ENCODE data around the gene NRM. TPM values are rescaled to one million over a fixed set of nuclear protein-coding genes. Genes with fewer than 3 reads are reported as not detected.
A peak's percentile ranks its signal among the peaks of the same experiment; 100 is the strongest.
"Not testable (repeated sequence)": the region's sequence is repeated elsewhere in the genome, so short reads cannot be mapped to it uniquely, and the experiment has no call there.

Gene NRM
- polyA plus RNA-seq, 3 donors = 32.5 to 33.4 (median 33.0) TPM

GRCh38 chr6:30676660-30677285 is 14.0 kb downstream of the NRM start:
- no peak for DNase-seq (ENCODE audit: low read depth in 3 of 3, low spot score in 2 of 3)

- peak; percentile 96 to 98 (median 97) for DNase-seq (ENCODE audit: low read depth in 3 of 3, low spot score in 2 of 3)
These were observed 18.1 kb downstream of the NRM start, which contains the start of gene DHX16 for GRCh38 chr6:30672445-30673253. Gene DHX16, minus strand, starts transcription at chr6:30673006. Its CDS starts 165 bp downstream, at chr6:30672841.

DNA sequence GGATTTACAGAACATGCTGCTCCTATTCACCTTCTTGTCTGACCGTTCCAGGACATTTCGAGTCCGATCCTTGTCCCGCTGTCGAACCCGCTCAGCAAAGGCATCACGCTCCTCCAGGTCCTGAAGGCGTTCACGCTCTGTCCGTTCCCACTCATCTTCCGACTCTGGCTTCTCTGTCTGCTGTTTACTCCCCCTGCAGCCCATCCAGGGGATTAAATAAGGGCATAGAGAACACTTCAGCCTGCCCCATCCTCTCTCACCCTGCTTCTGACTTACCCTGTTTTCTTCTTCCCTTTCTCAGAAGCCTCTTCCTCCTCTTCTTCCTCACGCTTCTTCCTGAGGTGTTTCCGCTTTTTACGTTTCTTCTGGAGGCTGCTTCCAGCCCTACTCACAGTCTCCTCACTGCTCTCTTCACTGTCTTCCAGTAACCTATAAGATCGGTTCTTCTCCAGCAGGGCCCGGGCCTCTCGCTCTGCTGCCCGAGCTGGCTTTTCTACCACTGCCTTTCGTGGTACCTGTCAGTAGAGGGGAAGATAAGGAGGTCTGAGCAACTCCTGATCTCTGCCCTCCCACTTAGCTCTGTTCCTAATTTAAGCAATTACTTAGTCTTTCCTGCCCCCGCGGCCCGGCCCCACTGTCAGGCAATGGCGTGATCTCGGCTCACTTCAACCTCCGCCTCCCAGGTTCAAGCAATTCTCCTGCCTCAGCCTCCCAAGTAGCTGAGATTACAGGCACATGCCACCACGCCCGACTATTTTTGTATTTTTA is 19.8 kb downstream of the NRM start:
- DNase-seq (ENCODE audit: low read depth in 3 of 3, low spot score in 2 of 3) = no peak

- DNase-seq (ENCODE audit: low read depth in 3 of 3, low spot score in 2 of 3) = not testable (repeated sequence)
These were observed 24.5 kb downstream of the NRM start for GRCh38 chr6:30666300-30666699.

DNA sequence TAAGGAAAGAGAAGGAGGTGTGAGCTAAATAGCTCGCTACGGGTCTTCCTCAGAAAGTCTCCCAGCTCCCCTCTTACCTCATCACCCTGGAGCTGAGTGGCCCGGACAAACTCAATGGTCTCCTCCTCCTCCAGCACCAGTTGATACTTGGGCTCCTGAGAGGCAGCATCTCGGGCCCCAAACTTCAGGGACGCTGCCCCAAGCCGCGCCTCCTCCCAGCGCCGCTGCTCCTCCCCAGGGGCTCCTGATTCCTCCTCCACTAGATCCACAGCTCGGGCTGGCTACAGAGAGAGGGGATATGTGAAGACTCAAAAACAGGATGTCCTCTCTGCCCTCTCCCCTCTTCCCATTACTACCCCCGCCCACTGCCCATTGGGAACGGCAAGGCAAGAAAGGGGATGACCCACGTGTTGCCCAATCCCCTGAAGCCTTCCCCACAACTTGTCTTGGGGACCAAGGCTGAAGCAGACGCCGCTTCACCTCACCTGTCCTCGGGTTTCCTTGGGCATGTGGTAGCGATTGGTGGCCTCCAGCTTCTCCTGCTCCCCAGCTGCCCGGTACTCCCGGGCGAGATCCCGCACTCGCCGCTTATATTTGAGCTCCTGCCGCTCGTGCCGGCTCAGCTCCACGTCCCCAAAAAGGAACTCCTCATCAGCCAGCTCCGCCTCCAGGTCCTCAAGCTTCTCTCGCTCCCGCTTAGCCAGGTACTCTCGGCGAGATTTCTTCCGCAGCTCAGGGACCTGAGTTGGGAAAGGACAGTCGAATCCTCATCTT is 25.6 kb downstream of the NRM start:
- no peak for DNase-seq (ENCODE audit: low read depth in 3 of 3, low spot score in 2 of 3)

- DNase-seq (ENCODE audit: low read depth in 3 of 3, low spot score in 2 of 3) = not testable (repeated sequence)
These were observed 32.9 kb downstream of the NRM start for GRCh38 chr6:30657922-30658321.

DNA sequence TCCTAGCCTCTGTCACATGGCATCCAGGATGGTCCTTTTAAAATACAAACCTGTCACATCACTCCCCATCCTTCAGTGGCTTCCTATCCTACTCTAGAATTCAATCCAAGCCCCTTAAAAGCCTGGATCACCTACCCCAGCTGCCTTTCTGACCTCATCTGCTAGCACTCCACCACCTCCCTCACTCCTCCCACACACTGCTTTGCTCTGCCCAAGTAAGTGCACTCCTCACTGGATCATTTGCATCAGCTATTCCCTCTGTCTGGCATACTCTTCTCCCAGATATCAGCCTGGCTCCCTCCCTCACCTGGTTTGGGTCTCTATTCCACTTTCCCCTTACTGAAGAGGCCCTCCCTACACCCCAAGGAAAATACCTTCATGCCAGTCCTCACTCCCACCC is 33.3 kb downstream of the NRM start:
- no peak for DNase-seq (ENCODE audit: low read depth in 3 of 3, low spot score in 2 of 3)

GRCh38 chr6:30656513-30656912 is 34.3 kb downstream of the NRM start:
- no peak for DNase-seq (ENCODE audit: low read depth in 3 of 3, low spot score in 2 of 3)

GRCh38 chr6:30655743-30656094 is 35.1 kb downstream of the NRM start:
- DNase-seq (ENCODE audit: low read depth in 3 of 3, low spot score in 2 of 3) = no peak

DNA sequence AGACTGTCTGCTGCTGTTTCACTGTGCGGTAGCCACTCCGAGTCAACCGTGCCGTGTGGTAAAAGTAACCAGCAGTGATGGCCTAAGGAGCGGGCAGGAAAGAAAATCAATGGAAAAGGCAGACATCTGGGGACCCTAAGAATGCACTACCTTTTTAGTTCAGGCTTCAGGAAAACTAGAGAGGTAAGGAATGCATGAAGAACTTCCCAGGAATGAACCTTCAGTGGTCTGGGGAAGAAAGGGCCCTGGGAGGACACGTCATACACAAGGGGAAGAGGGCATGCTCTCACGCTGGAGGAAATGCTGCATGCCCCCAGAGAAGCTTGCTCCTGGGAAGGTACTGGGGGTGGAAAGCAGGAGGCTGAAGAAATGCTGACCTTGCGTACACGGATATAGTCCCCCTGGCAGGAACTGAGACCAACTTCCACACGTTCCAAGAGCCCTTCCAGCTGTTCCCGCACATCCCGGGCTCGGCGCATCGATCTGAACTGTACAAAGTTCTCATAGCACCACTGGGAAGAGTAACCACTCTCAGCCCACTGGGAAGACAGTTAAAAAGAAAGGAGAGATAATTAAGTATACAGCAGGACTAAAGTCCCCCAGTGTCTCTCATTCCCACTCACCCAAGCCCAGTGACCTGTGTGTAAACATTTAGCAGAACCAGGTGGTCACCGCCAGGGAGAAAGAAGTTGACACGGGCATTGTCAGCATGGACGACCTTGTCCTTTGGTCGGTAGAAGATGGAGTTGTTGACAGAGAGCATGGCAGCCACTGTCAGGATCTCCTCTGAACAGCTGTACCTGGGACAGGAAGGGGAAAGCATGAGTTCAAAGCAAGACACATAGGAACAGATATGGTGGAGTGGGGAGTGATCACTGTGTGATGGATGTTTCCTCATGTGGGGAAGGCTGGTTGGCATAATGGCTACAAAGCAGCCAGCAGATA is 35.7 kb downstream of the NRM start:
- no peak for DNase-seq (ENCODE audit: low read depth in 3 of 3, low spot score in 2 of 3)

DNA sequence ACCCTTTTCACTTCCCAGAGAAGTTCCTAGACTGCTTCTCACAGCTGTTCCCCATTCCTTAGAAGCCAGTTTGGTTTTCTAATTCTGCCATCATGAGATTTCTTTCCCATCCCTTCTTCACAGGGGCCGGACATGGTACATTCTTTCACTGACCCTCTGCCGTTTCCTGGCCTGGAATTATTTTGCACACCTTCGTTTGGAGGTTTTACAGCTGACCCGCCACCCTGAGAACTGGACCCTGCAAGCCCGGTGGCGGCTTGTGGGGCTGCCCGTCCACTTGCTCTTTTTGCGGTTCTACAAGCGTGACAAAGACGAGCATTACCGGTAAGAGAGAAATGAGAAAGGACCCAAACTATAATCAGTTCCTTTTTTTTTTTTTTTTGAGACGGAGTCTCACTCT is 39.6 kb downstream of the NRM start:
- no peak for DNase-seq (ENCODE audit: low read depth in 3 of 3, low spot score in 2 of 3)

GRCh38 chr6:30647242-30648116 is 43.3 kb downstream of the NRM start:
- peak; percentile 53 to 69 (median 62) for DNase-seq (ENCODE audit: low read depth in 3 of 3, low spot score in 2 of 3)

GRCh38 chr6:30646450-30647241 is 44.1 kb downstream of the NRM start, which contains the start of gene C6orf136:
Gene C6orf136, plus strand, starts transcription at chr6:30647133. Its CDS starts 99 bp downstream, at chr6:30647232.
- peak; percentile 65 to 74 (median 73) for DNase-seq (ENCODE audit: low read depth in 3 of 3, low spot score in 2 of 3)

DNA sequence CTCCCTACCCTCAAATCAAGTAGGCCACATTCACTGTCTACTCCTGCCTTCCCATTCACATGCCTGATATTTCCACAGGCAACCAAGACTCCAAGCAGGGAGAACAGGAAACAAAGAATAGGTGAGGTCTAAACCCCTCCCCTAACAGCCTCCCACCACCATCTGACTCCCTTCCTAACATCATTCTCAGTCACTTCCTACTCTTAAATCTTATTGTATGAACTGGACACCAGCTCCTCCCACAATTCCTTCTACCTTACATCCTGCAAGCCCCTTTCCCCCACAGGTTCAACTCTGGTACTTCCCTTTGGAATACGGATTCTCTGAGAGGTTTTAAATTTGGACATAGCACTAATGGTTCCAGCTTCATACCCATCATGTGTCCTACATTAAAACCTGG is 44.8 kb downstream of the NRM start:
- DNase-seq (ENCODE audit: low read depth in 3 of 3, low spot score in 2 of 3) = no peak

- DNase-seq (ENCODE audit: low read depth in 3 of 3, low spot score in 2 of 3) = no peak
These were observed 46.0 kb downstream of the NRM start for GRCh38 chr6:30644769-30645168.

GRCh38 chr6:30643656-30644055 is 47.1 kb downstream of the NRM start:
- no peak for DNase-seq (ENCODE audit: low read depth in 3 of 3, low spot score in 2 of 3)

- no peak for DNase-seq (ENCODE audit: low read depth in 3 of 3, low spot score in 2 of 3)
These were observed 49.7 kb downstream of the NRM start for GRCh38 chr6:30641048-30641447.

GRCh38 chr6:30640481-30640880 is 50.3 kb downstream of the NRM start:
- DNase-seq (ENCODE audit: low read depth in 3 of 3, low spot score in 2 of 3) = no peak

Measured in right renal cortex interstitium (tissue), 3 donors.